Transverse colon (tissue), 4 donors: ENCODE results near the gene IGDCC3. TPM values are rescaled to one million over a fixed set of nuclear protein-coding genes. Genes with fewer than 3 reads are reported as not detected.

Source experiments
- DNase-seq: peaks from one replicate; pipeline ENCODE4 v3.0.0-alpha.2; 2019
- H3K27ac ChIP-seq, 4 donors: fragments of 200-600 bp; sonication (generic); 2 replicates each; pipeline ENCODE4 v1.5.1; 2016 to 2018; ENCODE audit warnings: inconsistent platforms in 4 of 4
- H3K27me3 ChIP-seq: fragments of 200-600 bp; sonication (generic); 2 replicates; pipeline ENCODE4 v1.5.1; 2017; ENCODE audit warnings: inconsistent platforms
- H3K36me3 ChIP-seq, 4 donors: fragments of 200-600 bp; sonication (generic); 2 replicates each; pipeline ENCODE4 v1.5.1; 2017 to 2019; ENCODE audit warnings: inconsistent platforms in 4 of 4
- H3K4me1 ChIP-seq, 4 donors: fragments of 200-600 bp; sonication (generic); 2 replicates each; pipeline ENCODE4 v1.5.1; 2017 to 2020; ENCODE audit warnings: inconsistent platforms in 4 of 4
- H3K4me3 ChIP-seq, 4 donors: fragments of 200-600 bp; sonication (generic); 1 replicate in 1 of 4; 2 replicates in 3 of 4; pipeline versions ENCODE4 v1.5.1 to v1.6.1; 2017 to 2019; ENCODE audit warnings: inconsistent platforms in 4 of 4
- H3K9me3 ChIP-seq, 2 donors: fragments of 200-600 bp; sonication (generic); 2 replicates each; pipeline ENCODE4 v1.5.1; 2017 to 2019; ENCODE audit warnings: inconsistent platforms in 2 of 2
- EP300 ChIP-seq: sonication (generic); formaldehyde crosslinking; IDR thresholded peaks from one replicate; pipeline ENCODE4 v1.6.1; 2017; ENCODE audit warnings: antibody characterized with exemption, low read depth
- POLR2A ChIP-seq: fragments of 450-650 bp; IDR thresholded peaks from one replicate; pipeline ENCODE4 v1.6.1; 2016; ENCODE audit warnings: antibody characterized with exemption, mild to moderate bottlenecking, moderate library complexity
- POLR2AphosphoS5 ChIP-seq, 3 donors: sonication (generic); formaldehyde crosslinking; IDR thresholded peaks; one replicate each; pipeline ENCODE4 v1.6.1; 2016; ENCODE audit warnings: antibody characterized with exemption in 3 of 3
- WGBS, 2 donors: methylation state at CpG; one replicate each; pipeline ENCODE4 v1.1.5; 2018; ENCODE audit warnings: low coverage in 1 of 2; 5-methylcytosine and 5-hydroxymethylcytosine counted together
- in situ Hi-C, 4 donors: fragments of 200-750 bp; cut with MboI; loops; one replicate each; pipeline versions ENCODE4 v1.15.0 to v1.15.1; 2017; ENCODE audit warnings: low sequenced_read_pairs in 3 of 4, low pct_ligation_motif_present in 1 of 4, low pct_unique_long_range_greater_than_20kb in 1 of 4
- intact Hi-C: fragments of 100-400 bp; cut with DNase I; formaldehyde crosslinking; loops from one replicate; pipeline ENCODE4 v1.15.1; 2023; ENCODE audit warnings: low total_unique reads
- total RNA-seq, 4 donors: library from RNA; depleted of rRNA; stranded (reverse); fragments of >200 nt; gene quantifications; one replicate each; pipeline ENCODE4 v1.1.0, GENCODE V29; 2016
- TF ChIP-seq, protein P1 (sequence below), 5 experiments: fragments of 200-600 bp in 3 of 5; fragments of 450-650 bp in 2 of 5; sonication (generic) in 3 of 5; IDR thresholded peaks; 1 replicate in 2 of 5; 2 replicates in 3 of 5; pipeline ENCODE4 v1.5.1; 2016 to 2017; ENCODE audit warnings: antibody characterized with exemption in 5 of 5, inconsistent platforms in 3 of 5, mild to moderate bottlenecking in 2 of 5, moderate library complexity in 1 of 5

Gene IGDCC3
- total RNA-seq, 4 donors from 2014 or later = not detected

DNA sequence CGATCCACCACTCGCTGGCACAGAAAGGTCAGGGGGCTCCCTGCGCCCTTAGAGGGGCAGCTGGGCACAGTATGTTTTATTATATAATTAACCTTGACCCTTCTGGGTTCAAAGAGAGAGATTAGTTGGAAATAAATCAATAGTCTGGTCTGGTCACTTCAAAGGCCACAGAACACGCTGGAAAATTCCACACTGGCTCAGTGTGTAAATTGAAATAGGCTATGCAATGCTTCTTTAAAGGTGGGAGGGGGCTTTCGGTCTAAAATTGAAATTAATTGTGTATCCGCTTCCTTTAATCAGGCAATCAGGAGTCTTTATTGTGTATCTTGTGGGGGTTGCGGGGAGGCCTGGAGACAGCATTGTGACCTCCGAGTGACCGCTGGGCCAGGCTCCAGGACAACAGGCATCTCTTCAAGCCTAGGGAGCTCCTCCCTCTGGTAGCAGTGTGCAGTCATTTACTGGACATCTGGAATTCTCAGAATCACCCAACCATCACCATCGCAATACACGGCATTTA lies 65.3 kb downstream of the IGDCC3 start:
- in situ Hi-C loops = no loop called here
- Histone ChIP-seq H3K9me3 (no peaks in the 10 kb centered on the region), H3K4me3 (no peak overlapping the region), H3K4me1 (no peaks in the 10 kb centered on the region), H3K27me3 (no peaks in the 10 kb centered on the region), H3K27ac (no peak overlapping the region), H3K36me3 (no peaks in the 10 kb centered on the region)
- no peak for DNase-seq
- intact Hi-C loops = no loop called here
- WGBS, 2 donors = 72 to 74% methylated on average over 9 to 11 of the region's 11 CpGs
- TF ChIP-seq EP300 (no peak), POLR2AphosphoS5 (IDR thresholded peaks at IDR 0.05) (no peak), POLR2A (no peak)
- TF ChIP-seq, protein P1, sequence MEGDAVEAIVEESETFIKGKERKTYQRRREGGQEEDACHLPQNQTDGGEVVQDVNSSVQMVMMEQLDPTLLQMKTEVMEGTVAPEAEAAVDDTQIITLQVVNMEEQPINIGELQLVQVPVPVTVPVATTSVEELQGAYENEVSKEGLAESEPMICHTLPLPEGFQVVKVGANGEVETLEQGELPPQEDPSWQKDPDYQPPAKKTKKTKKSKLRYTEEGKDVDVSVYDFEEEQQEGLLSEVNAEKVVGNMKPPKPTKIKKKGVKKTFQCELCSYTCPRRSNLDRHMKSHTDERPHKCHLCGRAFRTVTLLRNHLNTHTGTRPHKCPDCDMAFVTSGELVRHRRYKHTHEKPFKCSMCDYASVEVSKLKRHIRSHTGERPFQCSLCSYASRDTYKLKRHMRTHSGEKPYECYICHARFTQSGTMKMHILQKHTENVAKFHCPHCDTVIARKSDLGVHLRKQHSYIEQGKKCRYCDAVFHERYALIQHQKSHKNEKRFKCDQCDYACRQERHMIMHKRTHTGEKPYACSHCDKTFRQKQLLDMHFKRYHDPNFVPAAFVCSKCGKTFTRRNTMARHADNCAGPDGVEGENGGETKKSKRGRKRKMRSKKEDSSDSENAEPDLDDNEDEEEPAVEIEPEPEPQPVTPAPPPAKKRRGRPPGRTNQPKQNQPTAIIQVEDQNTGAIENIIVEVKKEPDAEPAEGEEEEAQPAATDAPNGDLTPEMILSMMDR (IDR thresholded peaks at IDR 0.05) = no peak

DNA sequence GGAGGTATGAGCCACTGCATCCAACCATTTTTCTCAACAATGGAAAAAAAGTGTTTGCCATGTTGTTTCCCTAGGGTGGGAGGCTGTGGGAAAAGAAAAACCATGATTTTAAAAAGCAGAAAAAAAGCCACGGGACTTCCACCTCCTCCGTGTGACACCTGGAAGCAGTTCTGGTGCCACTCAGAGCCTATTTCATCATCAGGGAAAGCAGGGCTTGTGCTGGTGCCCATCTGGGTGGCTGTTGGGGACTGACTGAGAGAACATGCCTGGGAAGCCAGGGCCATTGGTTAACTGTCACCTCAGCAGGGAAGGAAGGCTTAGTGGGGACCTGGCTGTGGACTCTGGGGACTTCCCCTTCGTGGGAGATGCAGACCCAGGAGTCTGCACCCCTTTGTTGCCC lies 66.0 kb downstream of the IGDCC3 start:
- Histone ChIP-seq H3K27me3 (no peaks in the 10 kb centered on the region), H3K36me3 (no peaks in the 10 kb centered on the region), H3K27ac (no peak overlapping the region), H3K4me3 (no peak overlapping the region), H3K4me1 (no peaks in the 10 kb centered on the region), H3K9me3 (no peaks in the 10 kb centered on the region)
- in situ Hi-C loops (no loop called here), intact Hi-C loops (no loop called here)
- no peak for DNase-seq
- TF ChIP-seq, protein P1 (IDR thresholded peaks at IDR 0.05) = no peak
- TF ChIP-seq EP300 = no peak
- no peak for TF ChIP-seq POLR2A
- no peak for TF ChIP-seq POLR2AphosphoS5 (IDR thresholded peaks at IDR 0.05)
- 40% methylated on average over 3 of the region's 3 CpGs; no CpG with 5 or more reads in 1 of the 2 donors for WGBS, 2 donors

DNA sequence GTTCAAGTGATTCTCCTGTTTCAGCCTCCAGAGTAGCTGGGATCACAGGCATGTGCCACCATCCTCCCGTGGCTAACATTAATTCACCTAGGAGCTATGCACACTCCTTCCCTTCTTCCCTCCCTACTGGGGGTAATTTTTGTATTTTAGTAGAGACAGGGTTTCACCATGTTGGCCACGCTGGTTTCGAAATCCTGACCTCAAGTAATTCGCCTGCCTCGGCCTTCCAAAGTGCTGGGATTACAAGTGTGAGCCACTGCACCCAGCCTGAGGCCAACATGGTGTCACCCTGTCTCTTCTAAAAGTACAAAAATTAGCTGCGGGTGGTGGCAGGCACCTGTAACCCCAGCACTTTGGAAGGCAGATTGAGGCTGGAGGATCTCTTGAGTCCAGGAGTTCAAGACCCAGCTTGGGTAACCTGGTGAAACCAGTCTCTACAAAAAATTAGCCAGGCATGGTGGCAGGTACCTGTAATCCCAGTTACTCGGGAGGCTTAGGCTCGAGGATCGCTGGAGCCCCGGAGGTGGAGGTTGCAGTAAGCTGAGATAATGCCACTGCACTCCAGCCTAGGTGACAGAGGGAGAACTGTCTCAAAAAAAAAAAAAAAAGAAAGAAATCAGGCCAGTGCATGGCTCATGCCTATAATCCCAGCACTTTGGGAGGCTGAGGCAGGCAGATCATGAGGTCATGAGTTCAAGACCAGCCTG lies 67.2 kb downstream of the IGDCC3 start:
- no peak for DNase-seq
- Histone ChIP-seq H3K9me3 (no peaks in the 10 kb centered on the region), H3K4me3 (no peak overlapping the region), H3K27ac (peak overlapping the region in 3 of 4 donors; percentile 17 to 40 (median 36)), H3K36me3 (no peaks in the 10 kb centered on the region), H3K27me3 (no peaks in the 10 kb centered on the region), H3K4me1 (no peaks in the 10 kb centered on the region)
- intact Hi-C loops (no loop called here), in situ Hi-C loops (no loop called here)
- WGBS, 2 donors = 77 to 93% methylated on average over 3 to 10 of the region's 10 CpGs
- TF ChIP-seq EP300 = no peak
- no peak for TF ChIP-seq POLR2A
- TF ChIP-seq, protein P1 (IDR thresholded peaks at IDR 0.05) = no peak
- no peak for TF ChIP-seq POLR2AphosphoS5 (IDR thresholded peaks at IDR 0.05)

DNA sequence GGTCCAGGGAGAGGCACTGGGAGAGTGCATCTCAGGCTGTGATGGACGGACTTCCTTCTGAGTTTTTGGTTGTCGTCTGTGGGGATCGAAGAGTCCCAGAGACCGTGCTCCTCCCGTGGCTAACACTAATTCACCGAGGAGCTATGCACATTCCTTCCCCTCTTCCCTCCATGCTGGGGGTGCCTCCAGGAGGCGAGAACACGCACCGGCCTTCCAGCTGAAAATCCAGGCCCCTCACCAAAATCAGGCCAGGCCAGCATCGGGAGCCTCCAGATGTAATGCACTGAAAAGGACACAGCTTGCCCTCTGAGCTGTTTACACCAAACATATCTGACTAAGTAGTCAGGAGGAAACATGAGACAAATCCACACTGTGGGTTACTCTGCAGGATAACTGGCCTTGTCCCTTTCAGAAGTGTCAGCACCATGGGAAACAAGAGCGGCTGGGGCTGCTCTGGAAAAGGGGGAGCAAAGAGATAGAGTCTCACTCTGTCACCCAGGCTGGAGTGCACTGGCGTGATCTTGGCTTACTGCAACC lies 67.9 kb downstream of the IGDCC3 start:
- Histone ChIP-seq H3K9me3 (no peaks in the 10 kb centered on the region), H3K27me3 (no peaks in the 10 kb centered on the region), H3K36me3 (no peaks in the 10 kb centered on the region), H3K27ac (peak overlapping the region in 3 of 4 donors; percentile 17 to 40 (median 36)), H3K4me3 (no peak overlapping the region), H3K4me1 (peaks cover 0 to 6% (median 3%) of the 10 kb centered on the region in 4 donors)
- TF ChIP-seq EP300 (no peak), POLR2A (no peak), POLR2AphosphoS5 (IDR thresholded peaks at IDR 0.05) (no peak)
- TF ChIP-seq, protein P1 (IDR thresholded peaks at IDR 0.05) = no peak
- DNase-seq = no peak
- intact Hi-C loops (no loop called here), in situ Hi-C loops (no loop called here)
- whole genome bisulfite sequencing, 2 donors = 80% methylated on average over 12 of the region's 12 CpGs; no CpG with 5 or more reads in 1 of the 2 donors
